ENCODE measurements around the gene ARL4C. TPM values are rescaled to one million over a fixed set of nuclear protein-coding genes. Genes with fewer than 3 reads are reported as not detected.

ARL4C gene
- total and polyA plus RNA-seq, 2 experiments from 2014 or later: 5.8 to 9.9 TPM

GRCh38 chr2:234446404-234447076 is 50.3 kb downstream of the ARL4C start:
- Mint-ChIP-seq H3K36me3 (ENCODE audit: low read depth) (no peaks in the 10 kb centered on the region; the same call in 2 of the 3 replicates), H3K27ac (no peak overlapping the region), H3K4me1 (peaks cover 34% of the 10 kb centered on the region), H3K9me3 (no peaks in the 10 kb centered on the region; the same call in 2 of the 3 replicates), H3K4me3 (no peak overlapping the region), H3K27me3 (ENCODE audit: insufficient read depth, low read depth, poor library complexity) (peaks cover 11% of the 10 kb centered on the region)
- Histone ChIP-seq H3K4me1 (ENCODE audit: insufficient read depth) (peaks cover 20% of the 10 kb centered on the region), H3F3A (replicated peaks; ENCODE audit: low read depth) (no peaks in the 10 kb centered on the region), H3K4me3 (no peak overlapping the region), H3K36me3 (ENCODE audit: insufficient read depth) (no peaks in the 10 kb centered on the region), H3K27me3 (ENCODE audit: insufficient read depth) (no peaks in the 10 kb centered on the region), H3K27ac (ENCODE audit: low read depth) (no peak overlapping the region), H3K9me2 (ENCODE audit: insufficient read depth) (peaks cover 7% of the 10 kb centered on the region), H3K79me2 (replicated peaks; ENCODE audit: insufficient read depth) (no peaks in the 10 kb centered on the region), H4K20me1 (replicated peaks; ENCODE audit: insufficient read depth) (no peaks in the 10 kb centered on the region), H3K4me2 (no peak overlapping the region), H2AFZ (no peak overlapping the region)
- ATAC-seq: no peak
- TF ChIP-seq ETS1 (IDR thresholded peaks at IDR 0.05) (no peak), JUNB (IDR thresholded peaks at IDR 0.05; ENCODE audit: unreplicated experiment) (no peak), ZNF462 (CRISPR knock-in tag; IDR thresholded peaks at IDR 0.05) (no peak), EZH2phosphoT487 (IDR thresholded peaks at IDR 0.05; ENCODE audit: unreplicated experiment) (no peak), NANOG (IDR thresholded peaks at IDR 0.05; ENCODE audit: borderline replicate concordance) (no peak), EZH2 (IDR thresholded peaks at IDR 0.05; ENCODE audit: low read depth, unreplicated experiment) (no peak), CTCF (conservative IDR thresholded peaks at IDR 0.05; ENCODE audit: low read depth in 2 of 2) (no peak)
- DNase-seq (ENCODE audit: low spot score): no peak

Data from GM23338 (cell line).